Sigmoid colon (tissue), 7 donors: ENCODE data around the gene ARHGEF10L. TPM values are rescaled to one million over a fixed set of nuclear protein-coding genes. Genes with fewer than 3 reads are reported as not detected.

ENCODE experiments used
- DNase-seq: peaks from one replicate; pipeline ENCODE4 v3.0.0-alpha.2; 2019
- H3K27ac ChIP-seq, 4 donors: fragments of 200-600 bp; sonication (generic); one replicate each; pipeline ENCODE4 v1.5.1; 2016 to 2019; ENCODE audit warnings: mild to moderate bottlenecking in 1 of 4
- H3K27me3 ChIP-seq, 3 donors: fragments of 200-600 bp; sonication (generic); one replicate each; pipeline ENCODE4 v1.5.1; 2019; ENCODE audit warnings: mild to moderate bottlenecking in 1 of 3
- H3K36me3 ChIP-seq, 4 donors: fragments of 200-600 bp; sonication (generic); one replicate each; pipeline ENCODE4 v1.5.1; 2016 to 2019
- H3K4me1 ChIP-seq, 4 donors: fragments of 200-600 bp; sonication (generic); one replicate each; pipeline ENCODE4 v1.5.1; 2017 to 2019
- H3K4me3 ChIP-seq, 4 donors: fragments of 200-600 bp; sonication (generic); one replicate each; pipeline ENCODE4 v1.5.1; 2017 to 2019; ENCODE audit warnings: mild to moderate bottlenecking in 2 of 4, moderate library complexity in 1 of 4
- H3K9me3 ChIP-seq, 4 donors: fragments of 200-600 bp in 3 of 4; sonication (generic) in 3 of 4; one replicate each; pipeline versions ENCODE4 v1.5.1 to v1.6.1; 2013 to 2019
- EP300 ChIP-seq, 4 donors: sonication (generic); formaldehyde crosslinking; IDR thresholded peaks; one replicate each; pipeline ENCODE4 v1.6.1; 2017; ENCODE audit warnings: antibody characterized with exemption in 4 of 4
- POLR2A ChIP-seq, 2 donors: fragments of 450-650 bp; IDR thresholded peaks; one replicate each; pipeline ENCODE4 v1.6.1; 2016; ENCODE audit warnings: antibody characterized with exemption in 2 of 2, mild to moderate bottlenecking in 2 of 2, moderate library complexity in 2 of 2
- POLR2AphosphoS5 ChIP-seq, 4 donors: sonication (generic); formaldehyde crosslinking; IDR thresholded peaks; one replicate each; pipeline ENCODE4 v1.6.1; 2017; ENCODE audit warnings: antibody characterized with exemption in 4 of 4
- WGBS, 2 donors: extraction: QIAGEN DNeasy Blood & Tissue Kit; methylation state at CpG; one replicate each; pipeline ENCODE4 v1.1.7; 2013; 5-methylcytosine and 5-hydroxymethylcytosine counted together
- intact Hi-C: fragments of 100-400 bp; cut with DNase I; formaldehyde crosslinking; loops from one replicate; pipeline ENCODE4 v1.15.1; 2023
- polyA plus RNA-seq, 3 donors: library from polyadenylated mRNA; stranded (reverse); fragments of 200-250 nt; gene quantifications; one replicate each; pipeline ENCODE4 v1.2.3, GENCODE V29; 2013
- total RNA-seq, 4 donors: library from RNA; depleted of rRNA; stranded (reverse); fragments of >200 nt; gene quantifications; one replicate each; pipeline ENCODE4 v1.1.0, GENCODE V29; 2016
- TF ChIP-seq, protein P1 (sequence below), 4 experiments: fragments of 450-650 bp in 3 of 4; fragments of 200-600 bp in 1 of 4; IDR thresholded peaks; one replicate each; pipeline ENCODE4 v1.5.1; 2016 to 2019; ENCODE audit warnings: antibody characterized with exemption in 4 of 4, mild to moderate bottlenecking in 3 of 4, moderate library complexity in 2 of 4
- donor health status: healthy with polysubstance abuse.
- donor health status: Bipolar disorder and iron deficiency.
- donor health status: healthy.

Gene ARHGEF10L
- total and polyA plus RNA-seq, 7 donors = 25.0 to 76.2 (median 33.0) TPM

- H3K36me3 ChIP-seq = no peaks in the 10 kb centered on the region
- intact Hi-C loops = loop anchor here (5.0 kb wide), 1 partner anchor 90 kb away; the partner anchor contains the start of gene RCC2
- H3K4me3 ChIP-seq = no peak overlapping the region
- peaks cover 0 to 43% (median 38%) of the 10 kb centered on the region in 4 donors for H3K4me1 ChIP-seq
- DNase-seq = no peak
- no peaks in the 10 kb centered on the region for H3K27me3 ChIP-seq
- peak overlapping the region; percentile 71 to 89 (median 78) for H3K27ac ChIP-seq
- no peaks in the 10 kb centered on the region for H3K9me3 ChIP-seq
- TF ChIP-seq, protein P1, sequence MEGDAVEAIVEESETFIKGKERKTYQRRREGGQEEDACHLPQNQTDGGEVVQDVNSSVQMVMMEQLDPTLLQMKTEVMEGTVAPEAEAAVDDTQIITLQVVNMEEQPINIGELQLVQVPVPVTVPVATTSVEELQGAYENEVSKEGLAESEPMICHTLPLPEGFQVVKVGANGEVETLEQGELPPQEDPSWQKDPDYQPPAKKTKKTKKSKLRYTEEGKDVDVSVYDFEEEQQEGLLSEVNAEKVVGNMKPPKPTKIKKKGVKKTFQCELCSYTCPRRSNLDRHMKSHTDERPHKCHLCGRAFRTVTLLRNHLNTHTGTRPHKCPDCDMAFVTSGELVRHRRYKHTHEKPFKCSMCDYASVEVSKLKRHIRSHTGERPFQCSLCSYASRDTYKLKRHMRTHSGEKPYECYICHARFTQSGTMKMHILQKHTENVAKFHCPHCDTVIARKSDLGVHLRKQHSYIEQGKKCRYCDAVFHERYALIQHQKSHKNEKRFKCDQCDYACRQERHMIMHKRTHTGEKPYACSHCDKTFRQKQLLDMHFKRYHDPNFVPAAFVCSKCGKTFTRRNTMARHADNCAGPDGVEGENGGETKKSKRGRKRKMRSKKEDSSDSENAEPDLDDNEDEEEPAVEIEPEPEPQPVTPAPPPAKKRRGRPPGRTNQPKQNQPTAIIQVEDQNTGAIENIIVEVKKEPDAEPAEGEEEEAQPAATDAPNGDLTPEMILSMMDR (IDR thresholded peaks at IDR 0.05) = no peak
- TF ChIP-seq POLR2AphosphoS5 (IDR thresholded peaks at IDR 0.05) = peak in 1 of 4 donors; percentile 42
- no peak for TF ChIP-seq EP300 (IDR thresholded peaks at IDR 0.05)
- TF ChIP-seq POLR2A (IDR thresholded peaks at IDR 0.05) = no peak
- 15 to 50% methylated on average over 14 of the region's 14 CpGs for WGBS, 2 donors
These were observed 12.2 kb upstream of the ARHGEF10L start for GRCh38 chr1:17527036-17527914.

DNA sequence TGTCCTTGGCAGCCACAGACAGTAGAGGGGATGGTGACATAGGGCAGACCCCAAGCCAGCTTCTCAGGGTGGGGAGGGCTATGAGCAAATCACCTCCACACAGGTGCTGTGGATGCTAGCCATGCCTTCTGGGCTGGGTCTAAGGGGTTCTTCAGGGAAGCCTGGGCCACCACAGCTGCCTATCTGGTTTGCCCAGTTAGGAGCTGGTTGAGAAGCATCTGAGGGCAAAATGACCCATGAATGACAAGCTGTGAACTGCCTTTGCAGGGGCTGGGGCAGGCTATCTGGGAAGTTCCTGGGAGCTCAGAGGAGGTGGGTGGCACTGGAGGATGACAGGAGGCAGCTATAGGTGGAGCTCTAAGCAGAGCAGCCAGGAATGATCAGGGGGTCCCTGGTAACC is 10.1 kb upstream of the ARHGEF10L start:
- intact Hi-C loops = loop anchor here (5.0 kb wide), 1 partner anchor 92 kb away; the partner anchor contains the start of gene RCC2
- H3K4me1 ChIP-seq = peaks cover 0 to 62% (median 58%) of the 10 kb centered on the region in 4 donors
- no peaks in the 10 kb centered on the region for H3K36me3 ChIP-seq
- no peaks in the 10 kb centered on the region for H3K27me3 ChIP-seq
- H3K4me3 ChIP-seq = no peak overlapping the region
- TF ChIP-seq, protein P1 (IDR thresholded peaks at IDR 0.05) = no peak
- TF ChIP-seq EP300 (IDR thresholded peaks at IDR 0.05) (no peak), POLR2A (IDR thresholded peaks at IDR 0.05) (no peak), POLR2AphosphoS5 (IDR thresholded peaks at IDR 0.05) (no peak)
- no peak overlapping the region for H3K27ac ChIP-seq
- no peak for DNase-seq
- no peaks in the 10 kb centered on the region for H3K9me3 ChIP-seq

DNA sequence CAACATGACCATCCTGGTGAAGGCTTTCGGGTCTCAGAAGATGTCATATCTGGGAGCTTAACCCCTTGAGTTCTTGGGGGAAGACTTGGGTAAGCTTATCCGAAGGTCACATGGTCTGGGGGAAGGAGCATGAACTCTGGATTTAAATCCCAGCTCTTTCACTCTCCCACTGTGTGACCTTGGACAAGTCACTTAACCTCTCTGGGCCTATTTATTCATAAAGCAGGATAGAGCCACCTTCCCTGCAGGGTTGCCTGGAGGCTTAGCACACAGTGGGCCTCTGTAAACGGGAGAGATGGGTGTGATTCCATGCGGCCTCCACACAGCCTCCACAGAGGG is 8.2 kb upstream of the ARHGEF10L start:
- intact Hi-C loops = loop anchor here (5.0 kb wide), 1 partner anchor 36 kb away; no protein-coding TSS in a partner anchor
- WGBS, 2 donors = 38 to 76% methylated on average over 4 of the region's 4 CpGs
- DNase-seq = no peak
- Histone ChIP-seq H3K27ac (peak overlapping the region; percentile 84 to 97 (median 87)), H3K36me3 (no peaks in the 10 kb centered on the region), H3K9me3 (no peaks in the 10 kb centered on the region), H3K4me3 (no peak overlapping the region), H3K27me3 (no peaks in the 10 kb centered on the region), H3K4me1 (peaks cover 0 to 70% (median 60%) of the 10 kb centered on the region in 4 donors)
- TF ChIP-seq, protein P1 (IDR thresholded peaks at IDR 0.05) = no peak
- TF ChIP-seq EP300 (IDR thresholded peaks at IDR 0.05) = no peak
- no peak for TF ChIP-seq POLR2A (IDR thresholded peaks at IDR 0.05)
- TF ChIP-seq POLR2AphosphoS5 (IDR thresholded peaks at IDR 0.05) = no peak

DNA sequence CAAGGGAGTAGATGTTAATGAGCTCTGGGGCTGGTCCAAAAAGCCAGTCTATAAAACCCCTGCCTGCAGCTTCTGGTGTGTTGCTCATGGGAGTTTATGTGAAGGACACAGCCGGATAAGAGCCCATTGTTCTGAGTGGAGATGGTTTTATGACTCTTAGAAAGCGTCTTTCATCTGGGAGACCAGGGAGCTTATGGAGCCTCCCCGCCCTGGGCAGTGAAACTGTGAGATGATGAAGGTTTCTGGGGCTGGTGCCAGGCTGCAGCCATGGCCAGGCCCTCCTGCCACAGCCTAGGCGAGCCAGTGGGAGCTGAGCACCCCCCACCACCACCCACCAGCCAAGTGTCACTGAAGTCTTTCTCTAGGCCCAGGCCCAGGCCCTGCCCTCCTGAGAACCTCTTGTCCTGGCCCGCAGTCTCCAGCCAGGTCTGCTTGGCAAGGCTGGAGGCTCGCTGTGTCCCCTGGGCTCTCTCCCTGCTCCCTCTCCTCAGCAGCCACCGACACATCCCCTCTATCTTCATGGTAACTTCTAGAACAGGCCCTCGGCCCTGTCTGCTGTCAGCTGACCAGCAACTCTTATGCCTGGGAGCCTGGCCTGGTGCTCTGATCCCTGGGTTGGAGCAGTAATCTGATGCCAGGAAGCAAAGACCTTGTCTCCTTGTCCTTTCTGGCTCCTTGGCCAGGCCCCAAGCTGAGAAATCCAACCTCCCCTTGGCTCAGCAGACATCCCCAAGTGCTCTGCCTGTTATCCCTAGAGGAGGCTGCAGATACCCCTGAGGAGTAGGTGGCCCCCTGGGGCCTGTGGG is 7.6 kb upstream of the ARHGEF10L start:
- no peaks in the 10 kb centered on the region for H3K36me3 ChIP-seq
- H3K4me1 ChIP-seq = peaks cover 0 to 65% (median 56%) of the 10 kb centered on the region in 4 donors
- 11 to 47% methylated on average over 8 of the region's 8 CpGs for WGBS, 2 donors
- no peaks in the 10 kb centered on the region for H3K27me3 ChIP-seq
- TF ChIP-seq POLR2AphosphoS5 (IDR thresholded peaks at IDR 0.05) (peak; percentile 29 to 81 (median 70)), POLR2A (IDR thresholded peaks at IDR 0.05) (no peak), EP300 (IDR thresholded peaks at IDR 0.05) (peak in 2 of 4 donors; percentile 48 to 49)
- TF ChIP-seq, protein P1 (IDR thresholded peaks at IDR 0.05) = no peak
- H3K4me3 ChIP-seq = no peak overlapping the region
- intact Hi-C loops = loop anchor here (5.0 kb wide), 1 partner anchor 35 kb away; no protein-coding TSS in a partner anchor
- H3K27ac ChIP-seq = peak overlapping the region; percentile 84 to 97 (median 87)
- DNase-seq = peak; percentile 97
- H3K9me3 ChIP-seq = no peaks in the 10 kb centered on the region
